Erythroblast (primary cell): ENCODE measurements around the gene TMEM51.

ENCODE experiments used
- GATA1 ChIP-seq: IDR thresholded peaks from 2 replicates; pipeline ENCODE4 v1.6.1; 2011; ENCODE audit warnings: low read depth, mild to moderate bottlenecking, control low read depth, low read length, moderate library complexity
- POLR2A ChIP-seq: IDR thresholded peaks from 2 replicates; pipeline ENCODE4 v1.6.1; 2011; ENCODE audit warnings: mild to moderate bottlenecking, low read length

- TF ChIP-seq POLR2A (no peak), GATA1 (no peak)
Observed at GRCh38 chr1:15155191-15155590, 1.6 kb downstream of the TMEM51 start.
